GM19463 (cell line): ENCODE data around the gene PROSER3.

Experiments used
- ATAC-seq: cut with Tn5 transposase; IDR thresholded peaks from one replicate; pipeline ENCODE4 v1.9.1; 2021; ENCODE audit warnings: mild to moderate bottlenecking, moderate library complexity; ENCODE audit not compliant: unreplicated experiment

PROSER3 gene

GRCh38 chr19:35775298-35776101 is 17.5 kb downstream of the PROSER3 start, which contains the start of gene ARHGAP33:
Gene ARHGAP33 (plus strand): TSS chr19:35775564. CDS start chr19:35775659, 95 bp downstream.
- peak; percentile 90 for ATAC-seq

GRCh38 chr19:35776102-35776788 is 18.3 kb downstream of the PROSER3 start:
- ATAC-seq: no peak

GRCh38 chr19:35777086-35777841 is 19.3 kb downstream of the PROSER3 start:
- ATAC-seq: no peak

GRCh38 chr19:35777961-35778360 is 20.0 kb downstream of the PROSER3 start:
- ATAC-seq: no peak

- ATAC-seq: no peak
Observed at GRCh38 chr19:35779033-35779432, 21.1 kb downstream of the PROSER3 start.

GRCh38 chr19:35780058-35780457 is 22.1 kb downstream of the PROSER3 start:
- ATAC-seq: no peak

- ATAC-seq: no peak
Observed at GRCh38 chr19:35780717-35781116, 22.7 kb downstream of the PROSER3 start.

- ATAC-seq: no peak
Observed at GRCh38 chr19:35781650-35782049, 23.7 kb downstream of the PROSER3 start.

GRCh38 chr19:35782589-35782988 is 24.6 kb downstream of the PROSER3 start:
- ATAC-seq: no peak

- ATAC-seq: no peak
Observed at GRCh38 chr19:35783469-35784434, 25.8 kb downstream of the PROSER3 start.

- no peak for ATAC-seq
Observed at GRCh38 chr19:35784503-35785338, 26.7 kb downstream of the PROSER3 start.

GRCh38 chr19:35785339-35785627 is 27.3 kb downstream of the PROSER3 start:
- ATAC-seq: no peak

GRCh38 chr19:35786299-35787160 is 28.6 kb downstream of the PROSER3 start:
- ATAC-seq: no peak

GRCh38 chr19:35787227-35787799 is 29.3 kb downstream of the PROSER3 start:
- no peak for ATAC-seq

- ATAC-seq: no peak
Observed at GRCh38 chr19:35788205-35788960, 30.4 kb downstream of the PROSER3 start.

GRCh38 chr19:35789195-35789977 is 31.4 kb downstream of the PROSER3 start:
- ATAC-seq: no peak
